ENCODE results near the gene ANO9. TPM values are rescaled to one million over a fixed set of nuclear protein-coding genes. Genes with fewer than 3 reads are reported as not detected.
"Not testable (repeated sequence)": the region's sequence is repeated elsewhere in the genome, so short reads cannot be mapped to it uniquely, and the experiment has no call there.

Gene ANO9
- total RNA-seq, 1 donor from 2014 or later, result 21.6 TPM

DNA sequence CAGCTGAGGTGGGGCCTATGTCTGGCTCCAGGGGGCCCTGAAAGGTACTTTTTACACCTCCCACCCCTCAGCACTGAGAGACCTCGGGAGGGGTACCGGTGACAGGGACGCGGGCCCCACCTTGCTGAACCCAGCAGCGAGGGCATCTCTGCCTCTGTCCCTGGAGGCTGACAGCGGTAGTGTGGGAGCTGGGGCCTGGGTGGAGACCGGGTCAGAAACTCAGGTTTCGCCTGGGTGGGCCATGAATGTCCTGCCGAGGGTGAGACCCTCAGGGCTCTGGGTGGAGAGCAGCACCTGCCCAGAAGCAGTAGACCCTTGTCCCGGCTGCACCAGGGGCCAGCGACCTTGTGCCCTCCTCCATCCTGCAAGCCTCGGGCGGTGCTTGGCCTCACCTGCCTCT is 30.5 kb upstream of the ANO9 start:
- TF ChIP-seq, protein P1, sequence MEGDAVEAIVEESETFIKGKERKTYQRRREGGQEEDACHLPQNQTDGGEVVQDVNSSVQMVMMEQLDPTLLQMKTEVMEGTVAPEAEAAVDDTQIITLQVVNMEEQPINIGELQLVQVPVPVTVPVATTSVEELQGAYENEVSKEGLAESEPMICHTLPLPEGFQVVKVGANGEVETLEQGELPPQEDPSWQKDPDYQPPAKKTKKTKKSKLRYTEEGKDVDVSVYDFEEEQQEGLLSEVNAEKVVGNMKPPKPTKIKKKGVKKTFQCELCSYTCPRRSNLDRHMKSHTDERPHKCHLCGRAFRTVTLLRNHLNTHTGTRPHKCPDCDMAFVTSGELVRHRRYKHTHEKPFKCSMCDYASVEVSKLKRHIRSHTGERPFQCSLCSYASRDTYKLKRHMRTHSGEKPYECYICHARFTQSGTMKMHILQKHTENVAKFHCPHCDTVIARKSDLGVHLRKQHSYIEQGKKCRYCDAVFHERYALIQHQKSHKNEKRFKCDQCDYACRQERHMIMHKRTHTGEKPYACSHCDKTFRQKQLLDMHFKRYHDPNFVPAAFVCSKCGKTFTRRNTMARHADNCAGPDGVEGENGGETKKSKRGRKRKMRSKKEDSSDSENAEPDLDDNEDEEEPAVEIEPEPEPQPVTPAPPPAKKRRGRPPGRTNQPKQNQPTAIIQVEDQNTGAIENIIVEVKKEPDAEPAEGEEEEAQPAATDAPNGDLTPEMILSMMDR (IDR thresholded peaks at IDR 0.05), result no peak
- H3K36me3 ChIP-seq, result no peaks in the 10 kb centered on the region
- H3K9me3 ChIP-seq, result no peaks in the 10 kb centered on the region
- H3K4me3 ChIP-seq, result no peak overlapping the region
- DNase-seq (no peak), ATAC-seq (no peak)
- no peaks in the 10 kb centered on the region for H3K27me3 ChIP-seq (ENCODE audit: low read depth)
- H3K4me1 ChIP-seq, result peaks cover 21% of the 10 kb centered on the region
- H3K27ac ChIP-seq, result no peak overlapping the region
- intact Hi-C loops (cut with DNase I), result no loop called here

DNA sequence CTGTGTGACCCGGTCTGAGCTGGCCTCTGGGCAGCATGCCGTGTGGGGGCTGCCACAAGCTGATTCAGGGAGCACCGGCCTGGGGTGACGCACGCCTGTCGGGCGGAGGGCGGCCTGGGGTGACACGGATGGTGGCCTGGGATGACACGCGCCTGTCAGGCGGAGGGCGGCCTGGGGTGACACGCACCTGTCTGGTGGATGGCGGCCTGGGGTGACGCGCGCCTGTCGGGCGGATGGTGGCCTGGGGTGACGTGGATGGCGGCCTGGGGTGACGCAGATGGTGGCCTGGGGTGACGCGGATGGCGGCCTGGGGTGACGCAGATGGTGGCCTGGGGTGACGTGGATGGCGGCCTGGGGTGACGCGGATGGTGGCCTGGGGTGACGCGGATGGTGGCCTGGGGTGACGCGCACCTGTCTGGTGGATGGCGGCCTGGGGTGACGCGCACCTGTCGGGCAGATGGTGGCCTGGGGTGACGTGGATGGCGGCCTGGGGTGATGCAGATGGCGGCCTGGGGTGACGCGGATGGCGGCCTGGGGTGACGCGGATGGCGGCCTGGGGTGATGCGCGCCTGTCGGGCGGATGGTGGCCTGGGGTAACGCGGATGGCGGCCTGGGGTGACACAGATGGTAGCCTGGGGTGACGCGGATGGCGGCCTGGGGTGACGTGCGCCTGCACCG is 29.8 kb upstream of the ANO9 start:
- intact Hi-C loops (cut with DNase I), result no loop called here
- no peak overlapping the region for H3K4me3 ChIP-seq
- H3K27me3 ChIP-seq (ENCODE audit: low read depth), result no peaks in the 10 kb centered on the region
- TF ChIP-seq, protein P1 (IDR thresholded peaks at IDR 0.05), result no peak
- H3K4me1 ChIP-seq, result peaks cover 22% of the 10 kb centered on the region
- peak overlapping the region; percentile 85 for H3K27ac ChIP-seq
- no peaks in the 10 kb centered on the region for H3K9me3 ChIP-seq
- no peak for DNase-seq
- no peak for ATAC-seq
- H3K36me3 ChIP-seq, result no peaks in the 10 kb centered on the region

DNA sequence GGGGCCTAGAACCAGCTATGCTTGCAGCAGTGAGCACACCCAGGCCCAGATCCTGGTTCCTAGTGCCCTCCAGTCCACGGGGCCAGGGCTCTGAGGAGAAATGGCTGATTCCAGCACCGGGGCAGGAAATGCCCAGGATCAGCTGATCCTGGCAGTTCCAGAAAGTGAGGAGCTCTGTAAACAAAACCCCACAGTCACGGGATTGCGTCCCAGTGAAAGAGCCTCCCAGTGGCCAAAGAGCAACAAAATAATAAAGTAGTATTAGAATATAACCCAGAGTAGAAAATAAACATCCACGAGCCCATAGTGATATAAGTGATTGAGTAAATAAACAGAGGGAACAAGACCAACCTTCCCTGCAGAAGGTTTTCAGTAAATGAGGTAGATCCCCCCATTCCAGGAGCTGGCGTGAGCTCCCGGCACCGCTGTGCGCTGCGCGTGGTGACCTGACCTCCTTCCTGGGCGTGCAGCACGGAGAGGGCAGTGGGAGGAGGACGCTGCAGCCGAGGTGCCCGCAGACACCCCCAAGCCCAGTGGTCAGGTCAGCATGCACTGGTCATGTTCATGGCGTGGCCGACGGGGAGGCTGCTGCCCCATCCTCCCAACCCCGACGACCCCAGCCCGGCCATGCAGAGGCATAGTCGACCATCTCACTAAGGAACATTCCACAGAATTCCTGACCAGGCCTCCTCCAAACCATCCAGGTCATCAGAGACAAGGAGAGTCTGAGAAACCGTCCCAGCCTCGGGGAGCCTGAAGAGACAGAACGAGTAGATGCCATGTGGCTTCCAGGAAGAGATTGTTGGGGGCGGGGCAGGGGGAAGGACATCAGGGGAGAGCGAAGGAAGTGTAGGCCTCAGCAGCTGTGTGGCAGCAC is 28.1 kb upstream of the ANO9 start:
- Histone ChIP-seq H3K27ac (peak overlapping the region; percentile 85), H3K27me3 (ENCODE audit: low read depth) (no peaks in the 10 kb centered on the region), H3K4me1 (peaks cover 29% of the 10 kb centered on the region), H3K4me3 (peak overlapping the region; percentile 45), H3K9me3 (no peaks in the 10 kb centered on the region), H3K36me3 (no peaks in the 10 kb centered on the region)
- intact Hi-C loops (cut with DNase I), result no loop called here
- ATAC-seq (peak; percentile 85 to 86), DNase-seq (peak; percentile 69)
- TF ChIP-seq, protein P1 (IDR thresholded peaks at IDR 0.05), result peak; percentile 32

DNA sequence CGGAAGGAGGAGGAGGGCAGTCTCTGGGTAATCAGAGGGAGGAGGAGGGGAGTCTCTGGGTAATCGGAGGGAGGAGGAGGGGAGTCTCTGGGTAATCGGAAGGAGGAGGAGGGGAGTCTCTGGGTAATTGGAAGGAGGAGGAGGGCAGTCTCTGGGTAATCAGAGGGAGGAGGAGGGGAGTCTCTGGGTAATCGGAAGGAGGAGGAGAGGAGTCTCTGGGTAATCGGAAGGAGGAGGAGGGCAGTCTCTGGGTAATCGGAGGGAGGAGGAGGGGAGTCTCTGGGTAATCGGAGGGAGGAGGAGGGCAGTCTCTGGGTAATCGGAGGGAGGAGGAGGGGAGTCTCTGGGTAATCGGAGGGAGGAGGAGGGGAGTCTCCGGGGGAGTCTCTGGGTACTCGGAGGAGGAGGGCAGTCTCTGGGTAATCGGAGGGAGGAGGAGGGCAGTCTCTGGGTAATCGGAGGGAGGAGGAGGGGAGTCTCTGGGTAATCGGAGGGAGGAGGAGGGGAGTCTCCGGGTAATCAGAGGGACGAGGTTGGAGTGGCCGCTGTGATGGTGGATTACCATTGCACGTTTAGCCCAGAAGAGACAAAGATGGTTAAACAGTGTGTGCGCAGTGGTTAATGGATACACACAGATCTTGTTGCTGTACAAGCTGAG is 27.3 kb upstream of the ANO9 start:
- H3K9me3 ChIP-seq; H3K36me3 ChIP-seq; H3K27me3 ChIP-seq (ENCODE audit: low read depth); ATAC-seq; intact Hi-C loops (cut with DNase I); DNase-seq: not testable (repeated sequence)
- Histone ChIP-seq H3K4me3 (peak overlapping the region; percentile 45), H3K4me1 (peaks cover 29% of the 10 kb centered on the region), H3K27ac (peak overlapping the region; percentile 85)

DNA sequence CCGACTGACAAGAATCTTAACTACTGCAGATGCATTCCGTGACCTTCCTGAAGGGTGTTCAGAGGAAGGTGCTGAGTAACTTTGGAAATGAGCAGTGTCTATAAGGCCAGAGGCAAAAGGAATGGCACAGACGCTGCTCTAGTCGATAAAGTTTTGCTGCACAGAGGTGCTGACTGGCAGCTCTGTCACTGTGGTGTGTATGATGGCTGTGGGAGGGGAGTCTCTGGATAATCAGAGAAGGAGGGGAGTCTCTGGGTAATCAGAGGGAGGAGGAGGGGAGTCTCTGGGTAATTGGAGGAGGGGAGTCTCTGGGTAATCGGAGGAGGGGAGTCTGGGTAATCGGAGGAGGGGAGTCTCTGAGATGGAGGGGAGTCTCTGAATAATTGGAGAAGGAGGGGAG is 26.7 kb upstream of the ANO9 start:
- TF ChIP-seq, protein P1 (IDR thresholded peaks at IDR 0.05), result no peak
- ATAC-seq (no peak), DNase-seq (no peak)
- no peak overlapping the region for H3K4me3 ChIP-seq
- no peaks in the 10 kb centered on the region for H3K9me3 ChIP-seq
- peaks cover 6% of the 10 kb centered on the region for H3K36me3 ChIP-seq
- H3K4me1 ChIP-seq, result peaks cover 29% of the 10 kb centered on the region
- no peaks in the 10 kb centered on the region for H3K27me3 ChIP-seq (ENCODE audit: low read depth)
- H3K27ac ChIP-seq, result peak overlapping the region; percentile 8
- intact Hi-C loops (cut with DNase I), result no loop called here
